Right ventricle myocardium superior (tissue), 1 donor: ENCODE measurements around the gene UPB1. TPM values are rescaled to one million over a fixed set of nuclear protein-coding genes. Genes with fewer than 3 reads are reported as not detected.
"Not testable (repeated sequence)": the region's sequence is repeated elsewhere in the genome, so short reads cannot be mapped to it uniquely, and the experiment has no call there.

Source experiments
- ATAC-seq: fragments of 200-7000 bp; cut with Tn5 transposase; one replicate; pipeline ENCODE4 v1.9.1; 2020; ENCODE audit warnings: mild to moderate bottlenecking; ENCODE audit not compliant: poor library complexity
- DNase-seq: peaks from one replicate; pipeline ENCODE4 v3.0.0-alpha.2; 2020
- intact Hi-C: fragments of 100-400 bp; cut with DNase I; formaldehyde crosslinking; loops from one replicate; pipeline ENCODE4 v1.11.2; 2022
- total RNA-seq: library from RNA; stranded (reverse); fragmentation: NEBNext Ultra II Directional; extraction: Animal tissue kit (Norgen Biotek cat#: 25700); gene quantifications from one replicate; pipeline ENCODE4 v1.2.1, GENCODE V29; 2021
- donor health status: DM: no; HTN: yes; CAD: no; lungs with severe emphysema.

Gene UPB1
- total RNA-seq, 1 donor from 2014 or later, result 1.7 TPM

DNA sequence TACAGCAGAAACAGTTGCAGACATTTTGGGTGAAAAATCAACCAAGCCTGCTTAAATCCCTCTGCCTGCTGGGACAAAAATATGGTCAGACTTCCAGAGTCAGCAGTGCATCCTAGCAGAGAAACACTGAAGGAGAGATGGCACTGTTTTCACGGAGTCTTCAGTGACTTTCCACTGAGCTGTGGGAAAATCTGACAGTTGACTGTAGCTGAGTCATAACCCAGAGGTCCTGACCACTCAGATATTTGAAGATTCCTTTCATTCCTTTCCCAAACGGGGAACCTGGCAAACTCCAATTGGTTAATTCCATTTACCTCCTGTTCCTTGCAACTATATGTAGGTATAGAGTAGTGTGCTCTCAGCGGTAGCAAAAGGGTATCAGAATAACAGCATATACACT lies 20.9 kb upstream of the UPB1 start:
- intact Hi-C loops, result no loop called here
- ATAC-seq (no peak), DNase-seq (no peak)

DNA sequence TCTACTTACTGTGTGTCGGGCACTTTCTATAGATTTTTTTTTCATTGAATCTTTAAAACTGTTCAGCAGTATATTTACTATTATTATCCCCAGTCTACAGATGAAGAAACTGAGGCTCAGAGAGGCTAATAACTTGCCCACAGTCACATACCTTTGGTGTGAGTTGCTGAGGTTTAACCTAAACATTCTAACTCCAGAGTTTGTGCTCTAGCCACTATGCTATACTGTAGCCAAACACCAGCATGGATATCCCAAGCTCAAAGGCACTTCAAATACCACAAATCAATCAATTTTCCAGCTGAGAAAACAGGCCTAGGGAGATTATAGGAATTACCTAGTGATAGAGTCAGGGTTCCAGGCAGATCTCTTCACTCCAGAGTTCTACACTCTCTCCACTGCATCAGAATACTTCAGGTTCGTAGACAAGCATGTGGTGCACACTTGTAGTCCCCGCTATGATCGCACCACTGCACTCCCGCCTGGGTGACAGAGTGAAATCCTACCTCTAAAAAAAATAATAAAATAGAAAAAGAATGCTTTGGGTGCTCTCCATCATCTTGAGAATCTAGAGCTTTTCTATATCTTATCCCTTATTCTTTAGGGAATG lies 20.4 kb upstream of the UPB1 start:
- intact Hi-C loops, result no loop called here
- no peak for ATAC-seq

DNA sequence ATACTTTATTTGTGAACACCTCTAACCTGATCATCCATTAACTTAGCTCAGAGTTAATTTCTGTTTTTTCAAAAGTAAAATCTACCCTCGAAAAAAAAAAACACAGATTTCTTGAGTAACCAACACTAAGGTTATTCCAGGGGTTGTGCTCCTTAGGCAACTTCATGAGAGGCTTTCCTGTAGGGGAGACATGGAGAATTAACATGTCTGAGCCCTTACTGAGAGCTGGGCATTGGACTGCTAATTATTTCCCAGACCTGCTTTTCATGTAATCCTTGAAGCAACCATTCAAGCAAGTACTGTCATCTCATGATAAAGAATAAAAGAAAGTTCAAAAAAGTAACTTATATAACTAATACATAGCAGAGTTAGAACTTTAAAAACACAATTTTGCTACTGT lies 13.5 kb upstream of the UPB1 start:
- ATAC-seq (no peak), DNase-seq (no peak)
- intact Hi-C loops, result no loop called here

More for the DNA sequence above, 20.4 kb upstream of the UPB1 start:
- DNase-seq, result no peak

DNA sequence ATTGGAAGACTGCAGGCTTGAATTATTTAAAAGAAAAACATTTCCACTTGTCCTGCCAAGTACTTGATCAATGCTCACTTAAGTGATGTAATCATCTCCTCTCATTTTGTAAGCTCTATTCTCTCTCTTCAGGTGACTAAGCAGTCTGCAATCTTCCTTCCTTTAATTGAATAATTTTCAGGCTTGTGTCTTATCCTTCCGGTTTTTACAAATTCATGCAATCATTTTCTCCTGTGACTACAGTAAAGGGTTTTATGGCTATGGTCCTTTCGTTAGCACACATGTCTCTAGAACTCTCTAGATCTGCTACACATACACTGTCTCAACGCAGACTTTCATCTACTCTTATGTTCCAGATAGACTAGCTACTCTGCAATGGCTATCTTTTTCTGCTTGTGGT lies 12.6 kb upstream of the UPB1 start:
- intact Hi-C loops, result no loop called here
- no peak for DNase-seq
- peak; percentile 45 for ATAC-seq

DNA sequence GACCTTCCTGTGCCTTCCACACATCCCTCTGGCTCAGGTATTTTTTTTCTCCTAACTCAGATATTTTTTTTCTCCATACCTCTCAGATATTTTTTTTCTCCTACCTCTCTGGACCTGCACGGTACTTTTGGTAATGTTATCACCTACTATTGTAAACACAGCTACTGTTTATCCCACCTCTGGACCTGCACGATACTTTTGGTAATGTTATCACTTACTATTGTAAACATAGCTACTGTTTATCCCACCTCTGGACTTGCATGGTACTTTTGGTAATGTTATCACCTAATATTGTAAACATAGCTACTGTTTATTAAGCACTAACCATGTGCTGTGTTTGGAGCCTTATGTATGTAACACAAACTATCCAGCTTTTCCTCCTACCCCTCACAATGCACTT lies 12.1 kb upstream of the UPB1 start:
- DNase-seq (no peak), ATAC-seq (no peak)
- intact Hi-C loops, result no loop called here

DNA sequence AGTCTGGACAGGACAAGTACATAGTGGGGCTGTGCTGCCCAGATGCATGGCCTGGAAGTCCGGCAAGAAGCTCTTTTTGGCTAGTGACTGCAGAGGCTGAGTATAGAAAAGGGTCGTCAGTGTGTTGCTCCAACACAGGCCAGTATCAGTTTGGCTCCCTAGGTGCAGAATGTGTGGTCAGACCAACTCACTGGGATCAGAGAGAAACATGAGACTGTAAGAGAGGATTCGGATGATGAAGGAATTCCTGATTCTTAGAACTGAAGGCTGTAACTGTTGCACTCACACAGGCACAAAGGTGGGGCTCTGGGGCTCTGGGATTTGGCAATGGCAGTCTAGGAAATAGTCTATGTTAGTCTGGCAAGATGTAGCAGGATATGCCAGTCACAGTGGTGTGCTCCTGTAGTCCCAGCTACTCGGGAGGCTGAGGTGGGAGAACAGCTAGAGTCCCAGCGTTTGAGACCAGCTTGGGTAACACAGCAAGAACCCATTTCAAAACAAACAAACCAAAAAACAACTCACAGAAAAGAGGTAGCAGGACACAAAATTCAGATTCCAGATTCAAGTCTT lies 11.1 kb upstream of the UPB1 start:
- no peak for ATAC-seq
- no peak for DNase-seq
- intact Hi-C loops, result no loop called here

DNA sequence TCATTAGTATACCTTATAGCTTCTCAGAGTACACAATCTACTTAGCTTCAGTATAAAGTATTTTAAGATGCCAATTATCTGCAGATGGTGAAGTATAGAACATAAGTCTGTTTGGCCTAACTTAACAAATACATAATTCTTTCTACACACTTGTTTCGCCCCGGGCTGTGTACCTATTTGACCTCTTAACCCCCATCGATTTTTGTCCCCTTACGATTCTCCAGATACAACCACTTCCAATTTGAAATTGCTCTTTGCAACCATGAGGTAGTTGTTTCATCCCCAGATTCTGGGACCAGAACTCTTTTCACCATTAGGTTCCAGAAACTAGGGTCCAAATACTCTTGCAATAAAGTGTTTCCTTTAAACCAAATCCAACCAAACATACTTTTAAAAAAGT lies 10.0 kb upstream of the UPB1 start:
- DNase-seq, result no peak
- no peak for ATAC-seq
- intact Hi-C loops, result no loop called here

DNA sequence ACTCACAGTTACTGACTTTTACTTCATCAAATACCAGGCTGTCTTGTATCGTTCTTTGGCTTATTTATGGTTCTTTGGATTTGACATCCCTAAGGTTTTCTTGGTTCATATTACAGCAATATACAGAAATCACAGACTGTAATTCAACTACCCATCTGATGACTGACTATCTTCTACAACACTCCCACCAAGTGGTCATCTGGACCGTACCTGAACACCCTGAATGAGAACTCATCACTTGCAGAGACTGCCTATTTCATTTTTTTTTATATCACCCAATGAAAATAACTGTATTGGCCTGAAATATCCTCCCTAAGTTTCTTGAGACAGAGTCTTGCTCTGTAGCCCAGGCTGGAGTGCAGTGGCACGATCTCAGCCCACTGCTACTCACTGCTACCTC lies 9.5 kb upstream of the UPB1 start:
- DNase-seq, result no peak
- no peak for ATAC-seq
- intact Hi-C loops, result no loop called here

DNA sequence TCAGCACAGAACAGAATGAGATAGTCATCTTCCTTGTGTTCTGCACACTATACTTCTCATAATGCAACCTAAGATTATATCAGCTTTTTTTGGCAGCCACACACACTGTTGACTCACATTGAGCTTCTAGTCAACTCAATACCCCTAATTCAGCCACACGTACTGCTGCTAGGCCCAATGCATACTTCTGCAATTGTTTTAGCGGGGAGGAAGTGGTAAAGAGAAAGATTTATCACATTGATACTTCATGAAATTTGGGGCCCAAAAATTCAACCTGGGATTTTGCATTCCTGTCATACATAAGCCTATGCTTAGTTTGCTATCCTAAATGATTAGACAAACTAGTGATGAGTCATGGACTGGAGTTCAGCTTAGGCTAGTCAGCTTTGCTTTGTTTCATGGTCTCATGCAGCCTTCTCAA lies 8.6 kb upstream of the UPB1 start:
- no peak for ATAC-seq
- intact Hi-C loops, result no loop called here
- no peak for DNase-seq

DNA sequence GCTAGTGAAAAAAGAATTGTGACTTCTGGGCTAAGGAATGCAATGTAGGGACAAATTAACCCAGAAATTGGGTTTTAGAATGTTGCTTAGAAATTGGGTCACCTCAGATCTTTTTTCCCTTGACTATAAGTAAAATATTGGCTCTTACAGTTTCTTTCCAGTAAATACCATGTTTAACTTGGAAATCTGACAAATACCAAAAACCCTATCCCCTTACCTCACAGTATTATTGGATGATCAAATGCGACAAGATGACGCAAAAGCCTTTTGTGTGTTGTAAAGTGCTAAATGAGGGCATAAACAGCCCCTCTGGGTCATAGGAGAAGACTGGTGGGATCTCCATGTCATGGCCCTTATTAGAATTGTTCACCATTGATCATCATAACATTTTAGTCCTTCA lies 6.1 kb upstream of the UPB1 start:
- DNase-seq (no peak), ATAC-seq (no peak)
- intact Hi-C loops, result no loop called here

DNA sequence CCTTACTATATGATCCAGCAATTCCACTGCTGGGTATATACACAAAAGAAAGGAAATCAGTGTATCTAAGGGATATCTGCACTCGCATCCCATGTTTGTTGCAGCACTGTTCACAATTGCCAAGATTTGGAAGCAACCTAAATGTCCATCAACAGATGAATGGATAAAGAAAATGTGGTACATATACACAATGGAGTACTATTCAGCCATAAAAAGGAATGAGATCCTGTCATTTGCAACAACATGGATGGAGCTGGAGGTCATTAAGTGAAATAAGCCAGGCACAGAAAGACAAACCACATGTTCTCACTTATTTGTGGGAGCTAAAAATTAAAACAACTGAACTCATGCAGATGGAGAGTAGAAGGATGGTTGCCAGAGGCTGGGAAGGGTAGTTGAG lies 5.7 kb upstream of the UPB1 start:
- DNase-seq, intact Hi-C loops, ATAC-seq: not testable (repeated sequence)

DNA sequence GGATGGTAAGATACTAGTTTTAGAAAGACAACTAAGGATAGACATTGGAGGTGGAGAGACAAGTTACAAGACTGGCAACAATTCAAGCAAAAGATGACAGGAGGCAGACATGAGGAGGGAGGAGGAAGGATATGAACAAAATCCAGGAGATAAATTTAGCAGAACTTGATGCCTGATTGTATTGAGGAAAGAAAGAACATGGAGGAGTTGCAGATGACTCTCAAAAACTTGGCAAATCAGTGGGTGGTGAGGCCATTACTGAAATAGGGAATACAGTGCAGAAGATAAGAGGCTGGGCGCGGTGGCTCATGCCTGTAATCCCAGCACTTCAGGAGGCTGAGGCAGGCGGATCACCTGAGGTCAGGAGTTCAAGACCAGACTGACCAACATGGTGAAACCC lies 2.7 kb upstream of the UPB1 start:
- no peak for ATAC-seq
- intact Hi-C loops, result no loop called here
- DNase-seq, result no peak

DNA sequence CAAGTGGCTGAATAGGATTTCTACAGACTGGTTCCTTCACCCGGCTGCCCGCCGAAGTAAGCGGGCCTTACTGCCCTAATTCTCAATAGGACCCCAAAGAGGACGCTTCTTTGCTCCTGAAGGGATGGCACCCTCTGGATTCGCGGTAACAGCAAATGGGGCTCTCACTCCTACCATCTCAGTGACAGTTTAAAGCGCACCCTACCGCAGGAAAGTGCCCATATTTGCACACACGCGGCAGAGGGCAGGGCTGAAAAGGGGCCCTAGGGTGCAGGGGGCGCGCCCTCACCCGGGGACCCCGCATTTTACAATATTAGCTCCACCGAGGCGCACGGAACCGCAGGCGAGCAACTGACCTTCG lies 985 bp upstream of the UPB1 start:
- DNase-seq (no peak), ATAC-seq (peak; percentile 42)
- intact Hi-C loops, result no loop called here

DNA sequence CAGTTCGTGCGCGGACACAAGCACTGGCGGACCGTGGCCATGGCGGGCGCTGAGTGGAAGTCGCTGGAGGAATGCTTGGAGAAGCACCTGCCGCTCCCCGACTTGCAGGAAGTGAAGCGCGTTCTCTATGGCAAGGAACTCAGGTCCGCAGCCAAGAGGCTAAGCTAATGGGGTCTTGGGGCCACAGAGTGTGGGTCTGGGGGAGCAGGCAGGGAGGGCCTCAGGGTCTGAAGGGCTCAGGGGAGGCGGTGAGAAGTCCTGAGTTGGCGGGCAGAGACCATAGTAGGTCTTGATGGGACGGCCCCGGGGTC lies 188 bp downstream of the UPB1 start:
- DNase-seq, result no peak
- intact Hi-C loops, result no loop called here
- ATAC-seq, result no peak

DNA sequence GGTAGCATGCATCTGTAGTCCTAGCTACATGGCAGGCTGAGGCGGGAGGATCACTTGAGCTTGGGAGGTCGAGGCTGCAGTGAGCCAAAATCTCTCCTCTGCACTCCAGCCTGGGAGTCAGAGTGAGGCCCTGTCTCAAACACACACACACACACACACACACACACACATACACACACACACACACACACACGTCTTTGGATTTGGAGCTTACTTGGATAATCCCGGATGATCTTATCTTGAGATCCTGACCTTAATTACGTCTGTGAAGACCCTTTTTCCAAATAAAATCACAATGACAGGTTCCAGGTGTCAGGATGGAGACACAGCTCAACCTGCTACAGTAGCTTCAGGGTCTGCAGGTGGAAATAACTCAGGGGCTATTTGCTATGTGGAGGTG lies 1.1 kb downstream of the UPB1 start:
- ATAC-seq (no peak), DNase-seq (no peak)
- intact Hi-C loops, result no loop called here

DNA sequence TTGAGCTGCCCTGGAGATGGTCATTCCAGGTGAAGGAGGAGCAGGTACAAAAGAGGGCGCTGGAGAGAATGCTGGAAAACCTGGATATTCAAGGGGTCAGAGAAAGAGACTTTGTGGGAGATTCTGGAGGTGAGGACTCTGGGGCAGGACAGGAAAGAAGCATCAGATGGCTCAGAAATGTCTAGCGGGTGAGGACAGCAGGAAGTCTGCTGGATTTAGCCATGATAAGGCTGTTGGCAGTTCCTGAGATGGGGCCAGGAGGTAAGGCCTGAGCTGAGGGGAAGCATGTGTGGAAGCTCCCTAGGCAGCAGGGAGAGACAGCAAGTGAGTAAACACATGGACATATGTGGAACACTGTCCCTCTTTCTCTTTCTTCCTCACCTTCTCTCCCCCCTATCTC lies 1.5 kb downstream of the UPB1 start:
- intact Hi-C loops, result no loop called here
- no peak for DNase-seq
- ATAC-seq, result no peak

DNA sequence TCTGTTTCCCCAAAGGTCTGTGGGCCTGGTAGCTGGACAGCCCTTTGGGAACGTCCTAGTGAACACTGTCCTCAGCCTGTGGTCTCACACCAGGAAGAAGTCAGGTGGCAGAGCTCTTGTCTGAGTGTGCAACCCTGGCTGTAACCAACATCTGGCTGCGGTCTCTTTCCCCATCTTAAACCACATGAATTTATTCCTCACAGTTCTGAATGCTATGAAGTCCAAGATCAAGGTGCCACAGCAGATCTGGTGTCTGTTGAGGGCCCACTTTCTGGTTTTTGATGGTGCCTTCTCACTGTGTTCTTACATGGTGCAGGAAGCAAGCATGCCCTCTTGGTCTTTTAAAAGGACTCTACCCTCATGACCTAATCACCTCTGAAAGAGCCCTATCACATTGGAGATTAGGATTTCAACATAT lies 2.7 kb downstream of the UPB1 start:
- intact Hi-C loops, result no loop called here
- no peak for ATAC-seq
- DNase-seq, result no peak

DNA sequence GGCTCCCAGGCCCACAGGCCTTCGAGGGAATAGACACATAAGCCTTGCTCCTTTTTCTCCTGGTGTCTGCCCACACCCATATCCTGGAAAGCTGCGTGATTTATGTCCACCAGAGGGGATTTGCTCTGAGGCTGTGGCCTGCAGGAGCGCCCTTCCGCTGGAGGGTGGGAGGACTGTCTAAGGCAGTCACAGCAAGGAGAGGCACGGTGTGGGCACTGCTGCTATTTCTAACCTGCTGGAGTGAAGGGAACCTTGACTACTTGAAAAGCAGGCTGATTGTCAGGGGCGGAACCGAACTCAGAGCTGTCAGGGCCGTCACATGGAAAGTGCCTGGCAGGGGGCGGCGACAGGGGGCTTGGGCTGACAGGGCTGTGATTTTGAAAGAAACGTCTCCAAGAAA lies 3.7 kb downstream of the UPB1 start:
- DNase-seq (no peak), ATAC-seq (no peak)
- intact Hi-C loops, result no loop called here

DNA sequence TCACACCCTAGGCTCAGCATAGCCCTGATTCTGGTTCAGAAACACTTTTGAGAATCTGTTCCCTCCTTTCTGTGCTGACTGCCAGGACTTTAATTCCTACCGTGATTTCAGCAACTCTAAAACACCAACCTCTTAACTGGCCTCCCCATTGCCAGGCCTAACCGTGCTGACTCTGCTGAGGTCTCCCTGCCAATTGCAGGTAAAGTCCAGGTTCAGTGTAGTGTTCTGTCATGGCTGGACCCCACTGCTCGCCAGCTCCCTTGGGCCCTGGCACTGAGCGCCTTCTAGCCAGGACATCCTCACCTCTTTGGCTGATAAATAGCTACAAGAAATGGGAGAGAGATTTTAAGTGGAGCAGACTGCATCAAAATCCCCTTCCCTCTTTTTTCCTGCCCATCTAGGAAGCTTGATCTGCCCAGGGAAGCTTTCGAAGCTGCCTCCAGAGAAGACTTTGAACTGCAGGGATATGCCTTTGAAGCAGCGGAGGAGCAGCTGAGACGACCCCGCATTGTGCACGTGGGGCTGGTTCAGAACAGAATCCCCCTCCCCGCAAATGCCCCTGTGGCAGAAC lies 4.7 kb downstream of the UPB1 start:
- DNase-seq, result no peak
- no peak for ATAC-seq
- intact Hi-C loops, result loop anchor here (5.0 kb wide), 1 partner anchor 77 kb away; no protein-coding TSS in a partner anchor

DNA sequence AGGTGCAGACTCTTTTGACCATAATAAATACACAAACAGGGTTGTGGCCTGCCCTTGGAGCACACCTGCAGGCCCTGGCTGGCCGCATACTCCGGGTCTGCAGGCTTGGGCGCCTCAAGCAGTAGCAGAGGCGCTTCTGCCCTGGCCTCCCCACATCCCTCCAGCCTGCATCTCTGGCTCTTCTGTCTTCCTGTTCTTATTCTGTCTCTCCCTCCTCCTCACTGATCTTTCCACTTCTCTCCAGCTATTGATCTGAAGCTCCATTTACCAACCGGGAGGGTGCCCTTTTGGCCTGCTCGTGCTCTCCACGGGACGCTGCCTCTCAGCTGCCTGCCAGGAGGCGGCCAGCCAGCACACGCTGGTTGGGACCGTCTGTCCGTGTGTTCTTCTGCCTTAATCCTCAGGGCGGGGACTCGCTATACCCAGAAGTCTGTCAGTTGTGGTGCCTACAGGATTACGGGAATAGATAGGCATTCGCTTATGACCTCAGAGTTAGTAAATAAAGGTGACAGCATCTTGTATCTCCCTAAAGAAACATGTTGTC lies 5.2 kb downstream of the UPB1 start:
- intact Hi-C loops, result loop anchor here (5.0 kb wide), 1 partner anchor 78 kb away; no protein-coding TSS in a partner anchor
- DNase-seq (no peak), ATAC-seq (peak; percentile 78)
